ENCODE measurements around the gene DSC2. TPM values are rescaled to one million over a fixed set of nuclear protein-coding genes. Genes with fewer than 3 reads are reported as not detected.

The DSC2 gene
- total RNA-seq (10 to 100 TPM; 18.5 to 21.0 TPM), polyA plus RNA-seq (ENCODE audit: insufficient read length in 6 of 6) (10 to 100 TPM in 4 of 6 donors, 1 to 10 TPM in 2; 8.9 to 17.6 (median 14.5) TPM)
- long read RNA-seq, donor 1, full-length matches to known transcripts, result 1 of 1 reads
- long read RNA-seq, donor 1, partial matches to known transcripts, result 0 of 1 reads
- long read RNA-seq, donor 1, other reads (novel, unspliced or antisense), result 0 of 1 reads
- long read RNA-seq, donor 2, result 0 reads
- long read RNA-seq, donor 3, result 0 reads
- long read RNA-seq, donor 4, partial matches to known transcripts, result 13 of 13 reads
- long read RNA-seq, donor 4, other reads (novel, unspliced or antisense), result 0 of 13 reads
- long read RNA-seq, donor 5, full-length matches to known transcripts, result 2 of 2 reads
- long read RNA-seq, donor 5, partial matches to known transcripts, result 0 of 2 reads
- long read RNA-seq, donor 5, other reads (novel, unspliced or antisense), result 0 of 2 reads
- long read RNA-seq, donor 6, full-length matches to known transcripts, result 2 of 2 reads
- long read RNA-seq, donor 6, partial matches to known transcripts, result 0 of 2 reads
- long read RNA-seq, donor 6, other reads (novel, unspliced or antisense), result 0 of 2 reads
- long read RNA-seq, donor 7, full-length matches to known transcripts, result 1 of 1 reads
- long read RNA-seq, donor 7, partial matches to known transcripts, result 0 of 1 reads
- long read RNA-seq, donor 7, other reads (novel, unspliced or antisense), result 0 of 1 reads
- long read RNA-seq, donor 8, result 0 reads
- long read RNA-seq, donor 9, result 0 reads
- long read RNA-seq, donor 10, partial matches to known transcripts, result 8 of 8 reads
- long read RNA-seq, donor 10, other reads (novel, unspliced or antisense), result 0 of 8 reads
- long read RNA-seq, donor 11, result 0 reads
- long read RNA-seq, donor 12, full-length matches to known transcripts, result 1 of 1 reads
- long read RNA-seq, donor 12, partial matches to known transcripts, result 0 of 1 reads
- long read RNA-seq, donor 12, other reads (novel, unspliced or antisense), result 0 of 1 reads

- Histone ChIP-seq H3K4me3 (peak within 1 kb of the TSS; percentile 49 to 55), H3K4me1 (peaks cover 0 to 8% of the 10 kb centered on the region in 2 donors), H3K9me3 (no peaks in the 10 kb centered on the region), H3K36me3 (no peaks in the 10 kb centered on the region), H3K27me3 (peaks cover 0 to 41% of the 10 kb centered on the region in 2 donors), H3K27ac (peak within 1 kb of the TSS; percentile 82 to 88)
- TF ChIP-seq CTCF (IDR thresholded peaks at IDR 0.05), result no peak
- intact Hi-C loops (cut with DNase I), result no loop called here
- DNase-seq (peak in 3 of 4 donors; percentile 9 to 90 (median 48)), ATAC-seq (peak; percentile 64)
These were observed at the start of gene DSC2 for GRCh38 chr18:31102025-31102684. DSC2 (minus strand) TSS chr18:31102421; CDS start chr18:31101971, 450 bp downstream.

GRCh38 chr18:31149351-31149750 lies 47.1 kb upstream of the DSC2 start:
- no peak for DNase-seq
- no peak for ATAC-seq
- Histone ChIP-seq H3K27me3 (no peaks in the 10 kb centered on the region), H3K9me3 (no peaks in the 10 kb centered on the region), H3K27ac (no peak overlapping the region), H3K4me3 (no peak overlapping the region), H3K4me1 (no peaks in the 10 kb centered on the region), H3K36me3 (no peaks in the 10 kb centered on the region)
- no peak for TF ChIP-seq CTCF (IDR thresholded peaks at IDR 0.05)
- intact Hi-C loops (cut with DNase I), result no loop called here

- ATAC-seq, result no peak
- no peak for TF ChIP-seq CTCF (IDR thresholded peaks at IDR 0.05)
- H3K4me1 ChIP-seq, result no peaks in the 10 kb centered on the region
- H3K36me3 ChIP-seq, result no peaks in the 10 kb centered on the region
- intact Hi-C loops (cut with DNase I), result no loop called here
- no peak for DNase-seq
- H3K27ac ChIP-seq, result no peak overlapping the region
- H3K27me3 ChIP-seq, result no peaks in the 10 kb centered on the region
- no peaks in the 10 kb centered on the region for H3K9me3 ChIP-seq
- no peak overlapping the region for H3K4me3 ChIP-seq
These were observed 46.4 kb upstream of the DSC2 start for GRCh38 chr18:31148600-31148999.

- no peaks in the 10 kb centered on the region for H3K9me3 ChIP-seq
- no peaks in the 10 kb centered on the region for H3K4me1 ChIP-seq
- intact Hi-C loops (cut with DNase I), result no loop called here
- no peak overlapping the region for H3K4me3 ChIP-seq
- no peak overlapping the region for H3K27ac ChIP-seq
- DNase-seq (no peak), ATAC-seq (no peak)
- no peak for TF ChIP-seq CTCF (IDR thresholded peaks at IDR 0.05)
- no peaks in the 10 kb centered on the region for H3K27me3 ChIP-seq
- H3K36me3 ChIP-seq, result no peaks in the 10 kb centered on the region
These were observed 44.6 kb upstream of the DSC2 start for GRCh38 chr18:31146809-31147208.

Measured in left lung (tissue), 14 donors.